Measurements from ENCODE around the gene CACNB2.

The CACNB2 gene

DNA sequence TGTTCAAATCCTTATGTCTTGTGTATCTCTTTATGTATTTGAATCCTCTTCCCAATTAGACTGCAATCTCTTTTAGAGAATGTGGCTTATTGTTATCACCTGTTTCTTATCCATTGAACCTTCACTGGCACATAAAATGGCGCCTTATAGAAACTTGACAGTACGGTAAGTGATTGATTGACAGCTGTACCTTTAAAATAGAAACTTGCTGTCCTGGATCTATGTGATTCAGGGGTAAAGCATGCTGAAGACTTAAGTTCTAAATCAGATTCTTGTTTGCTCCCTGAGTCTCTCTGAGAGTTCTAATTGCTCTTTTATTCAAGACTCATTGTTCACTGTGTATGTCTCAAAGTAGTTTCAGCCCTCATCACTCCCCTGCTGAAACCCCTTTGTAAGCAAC is 91.3 kb downstream of the CACNB2 start:
- Histone ChIP-seq H3K27me3 (ENCODE audit: control insufficient read depth, insufficient read depth, low read length) (no peaks in the 10 kb centered on the region), H3K9ac (ENCODE audit: low read depth, low read length) (no peak overlapping the region), H3K9me3 (ENCODE audit: control insufficient read depth, insufficient read depth, low read length) (no peaks in the 10 kb centered on the region), H3K27ac (ENCODE audit: low read depth, low read length) (no peak overlapping the region), H3K4me3 (ENCODE audit: low read depth, low read length) (no peak overlapping the region), H3K36me3 (ENCODE audit: control insufficient read depth, insufficient read depth, low read length) (no peaks in the 10 kb centered on the region), H3K4me1 (ENCODE audit: control insufficient read depth, insufficient read depth, low read length) (peaks cover 10% of the 10 kb centered on the region)

DNA sequence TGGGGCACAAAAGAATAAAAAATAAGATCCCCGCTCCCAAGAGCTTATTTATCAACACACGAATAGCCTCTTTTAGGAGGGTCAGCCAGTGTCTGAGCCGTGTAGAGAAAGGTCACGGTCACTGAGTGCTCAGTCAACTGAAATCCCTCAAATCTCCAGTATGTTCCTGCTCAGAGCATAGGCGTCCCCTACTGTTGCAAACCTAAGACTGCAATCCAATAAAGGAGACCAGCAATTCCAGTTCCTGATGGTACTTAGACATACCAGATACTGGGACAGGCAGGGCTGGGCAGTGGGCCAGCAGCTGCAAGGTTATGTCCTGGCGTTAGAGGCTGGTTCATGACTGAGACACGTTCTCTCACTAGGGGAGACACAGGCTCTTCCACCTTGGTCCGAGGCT is 93.6 kb downstream of the CACNB2 start:
- Histone ChIP-seq H3K27ac (ENCODE audit: low read depth, low read length) (peak overlapping the region; percentile 26), H3K4me3 (ENCODE audit: low read depth, low read length) (no peak overlapping the region), H3K9ac (ENCODE audit: low read depth, low read length) (no peak overlapping the region), H3K9me3 (ENCODE audit: control insufficient read depth, insufficient read depth, low read length) (no peaks in the 10 kb centered on the region), H3K4me1 (ENCODE audit: control insufficient read depth, insufficient read depth, low read length) (peaks cover 10% of the 10 kb centered on the region), H3K27me3 (ENCODE audit: control insufficient read depth, insufficient read depth, low read length) (no peaks in the 10 kb centered on the region), H3K36me3 (ENCODE audit: control insufficient read depth, insufficient read depth, low read length) (no peaks in the 10 kb centered on the region)

DNA sequence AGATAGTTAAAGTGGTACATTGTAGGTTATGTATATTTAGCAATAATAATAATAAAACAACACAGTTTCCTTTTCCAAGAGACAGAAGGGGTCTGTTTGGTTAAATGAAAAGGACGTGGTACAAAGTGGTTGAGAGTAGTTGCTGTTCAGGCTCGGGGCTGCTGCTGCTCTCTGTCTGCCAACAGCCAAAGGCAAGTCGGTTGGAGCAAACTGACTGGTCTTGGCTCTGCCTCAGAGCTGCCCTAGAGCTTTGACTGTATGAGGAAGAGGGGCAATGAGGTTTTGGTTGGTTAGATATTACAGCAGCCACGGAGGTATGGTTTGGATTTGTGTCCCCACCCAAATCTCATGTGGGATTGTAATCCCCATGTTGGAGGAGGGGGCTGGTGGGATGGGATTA is 95.3 kb downstream of the CACNB2 start:
- H3K27me3 ChIP-seq (ENCODE audit: control insufficient read depth, insufficient read depth, low read length): no peaks in the 10 kb centered on the region
- H3K9ac ChIP-seq (ENCODE audit: low read depth, low read length): no peak overlapping the region
- no peak overlapping the region for H3K27ac ChIP-seq (ENCODE audit: low read depth, low read length)
- no peaks in the 10 kb centered on the region for H3K36me3 ChIP-seq (ENCODE audit: control insufficient read depth, insufficient read depth, low read length)
- no peaks in the 10 kb centered on the region for H3K9me3 ChIP-seq (ENCODE audit: control insufficient read depth, insufficient read depth, low read length)
- peaks cover 10% of the 10 kb centered on the region for H3K4me1 ChIP-seq (ENCODE audit: control insufficient read depth, insufficient read depth, low read length)
- no peak overlapping the region for H3K4me3 ChIP-seq (ENCODE audit: low read depth, low read length)

DNA sequence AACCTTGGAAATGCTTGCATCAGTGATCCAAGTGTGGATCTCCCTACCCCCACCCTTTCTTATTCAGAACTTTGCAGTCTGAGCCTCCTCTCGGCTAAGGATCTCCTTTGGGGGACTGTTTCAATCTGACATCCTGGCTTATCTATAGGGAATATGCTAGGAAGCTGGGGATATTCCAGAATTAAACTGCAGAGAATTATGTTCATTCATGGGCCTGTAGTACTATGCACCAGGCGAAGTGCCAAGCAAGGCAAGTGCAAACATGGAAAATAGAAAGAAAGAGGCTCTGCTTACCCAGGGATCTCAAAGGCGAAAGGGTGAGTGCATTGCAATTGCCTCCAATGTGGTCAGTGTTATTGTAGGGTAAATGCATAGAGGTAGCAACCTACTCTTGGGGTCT is 96.5 kb downstream of the CACNB2 start:
- Histone ChIP-seq H3K9me3 (ENCODE audit: control insufficient read depth, insufficient read depth, low read length) (no peaks in the 10 kb centered on the region), H3K36me3 (ENCODE audit: control insufficient read depth, insufficient read depth, low read length) (no peaks in the 10 kb centered on the region), H3K4me3 (ENCODE audit: low read depth, low read length) (no peak overlapping the region), H3K27me3 (ENCODE audit: control insufficient read depth, insufficient read depth, low read length) (no peaks in the 10 kb centered on the region), H3K4me1 (ENCODE audit: control insufficient read depth, insufficient read depth, low read length) (peaks cover 10% of the 10 kb centered on the region), H3K9ac (ENCODE audit: low read depth, low read length) (no peak overlapping the region), H3K27ac (ENCODE audit: low read depth, low read length) (no peak overlapping the region)

DNA sequence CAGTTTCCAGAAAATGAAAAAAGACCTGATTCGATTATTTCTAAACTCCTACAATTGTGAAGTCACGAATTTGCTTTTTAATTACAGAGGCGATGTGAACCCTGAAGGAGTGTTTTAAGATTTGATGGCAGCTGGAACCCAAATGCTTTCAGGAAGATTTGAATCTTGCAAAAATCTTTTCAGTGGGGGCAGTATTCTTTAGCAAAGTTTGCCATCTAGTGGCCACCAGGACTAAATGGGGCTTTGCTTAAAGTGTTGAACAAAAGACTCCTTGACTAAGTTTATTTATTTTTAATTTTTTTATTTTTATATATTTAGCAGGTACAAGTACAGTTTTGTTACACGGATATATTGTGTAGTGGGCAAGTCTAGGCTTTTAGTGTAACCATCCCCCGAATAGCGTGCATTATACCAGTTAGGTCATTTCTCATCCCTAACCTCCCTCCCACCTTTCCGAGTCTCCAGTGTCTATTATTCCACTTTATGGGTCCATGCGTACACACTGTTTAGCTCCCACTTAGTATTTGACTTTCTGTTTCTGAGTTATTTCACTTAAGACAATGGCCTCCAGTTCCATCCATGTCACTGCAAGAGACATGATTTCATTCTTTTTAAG is 98.8 kb downstream of the CACNB2 start:
- H3K4me1 ChIP-seq (ENCODE audit: control insufficient read depth, insufficient read depth, low read length): peaks cover 5% of the 10 kb centered on the region
- no peak overlapping the region for H3K27ac ChIP-seq (ENCODE audit: low read depth, low read length)
- no peak overlapping the region for H3K4me3 ChIP-seq (ENCODE audit: low read depth, low read length)
- H3K9ac ChIP-seq (ENCODE audit: low read depth, low read length): no peak overlapping the region
- no peaks in the 10 kb centered on the region for H3K36me3 ChIP-seq (ENCODE audit: control insufficient read depth, insufficient read depth, low read length)
- H3K27me3 ChIP-seq (ENCODE audit: control insufficient read depth, insufficient read depth, low read length): no peaks in the 10 kb centered on the region
- 0 out of 2 replicates have a peak, but pooled peaks cover 2% of the 10 kb centered on the region for H3K9me3 ChIP-seq (ENCODE audit: control insufficient read depth, insufficient read depth, low read length)

DNA sequence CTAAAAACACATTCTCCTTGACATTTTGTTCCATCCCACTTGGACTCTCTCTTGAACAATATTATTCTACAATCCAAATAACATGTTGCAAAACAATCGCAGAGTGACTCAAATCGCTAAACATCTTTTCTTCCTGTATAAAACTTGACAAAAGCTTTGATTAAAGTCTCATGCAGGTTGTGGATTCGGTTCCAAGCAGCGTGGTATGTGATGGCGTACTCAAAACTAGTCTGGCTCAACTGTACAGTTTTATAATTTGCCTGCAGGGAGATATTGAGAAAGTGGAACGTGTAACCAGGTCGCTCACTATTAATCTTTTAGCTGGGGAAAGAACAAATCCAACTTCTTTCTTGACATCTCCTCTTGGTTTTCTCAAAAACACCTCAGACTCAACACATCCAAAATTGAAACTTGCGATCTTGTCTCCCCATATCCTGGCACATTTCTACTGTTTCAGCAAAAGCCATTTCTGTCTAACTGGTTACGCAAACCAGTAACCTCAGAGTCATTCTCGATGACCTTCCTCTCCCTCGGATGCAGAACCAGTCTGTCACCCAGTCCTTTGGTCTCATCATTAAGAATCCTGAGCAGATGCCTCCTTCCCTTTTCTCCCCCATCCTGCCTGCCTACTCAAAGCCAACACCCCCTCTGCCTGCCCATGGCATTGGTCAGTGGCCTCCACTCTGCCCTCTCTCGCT is 100.1 kb downstream of the CACNB2 start:
- H3K4me3 ChIP-seq (ENCODE audit: low read depth, low read length): no peak overlapping the region
- no peaks in the 10 kb centered on the region; the same call in 1 of the 2 replicates for H3K4me1 ChIP-seq (ENCODE audit: control insufficient read depth, insufficient read depth, low read length)
- no peak overlapping the region for H3K27ac ChIP-seq (ENCODE audit: low read depth, low read length)
- no peaks in the 10 kb centered on the region for H3K36me3 ChIP-seq (ENCODE audit: control insufficient read depth, insufficient read depth, low read length)
- no peaks in the 10 kb centered on the region for H3K27me3 ChIP-seq (ENCODE audit: control insufficient read depth, insufficient read depth, low read length)
- 0 out of 2 replicates have a peak, but pooled peaks cover 2% of the 10 kb centered on the region for H3K9me3 ChIP-seq (ENCODE audit: control insufficient read depth, insufficient read depth, low read length)
- H3K9ac ChIP-seq (ENCODE audit: low read depth, low read length): no peak overlapping the region

DNA sequence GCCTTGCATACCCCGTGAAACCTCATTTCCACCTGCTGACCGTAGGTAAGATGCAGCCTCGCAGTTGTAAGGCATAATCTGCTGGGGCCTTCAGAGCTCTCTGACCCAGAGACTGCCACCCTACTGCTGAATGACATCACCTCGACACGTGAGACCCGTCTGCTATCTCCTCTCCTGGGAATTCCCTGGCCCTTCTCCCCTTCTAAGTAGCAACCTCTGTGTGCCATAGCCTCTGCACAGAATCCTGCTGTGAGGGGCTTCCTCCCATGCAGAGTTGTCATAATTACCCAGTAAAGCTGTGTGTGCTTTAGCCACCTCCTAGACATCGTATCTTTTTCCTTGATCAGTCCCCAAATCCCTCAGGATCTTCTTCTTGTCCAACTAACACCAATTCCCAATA is 106.7 kb downstream of the CACNB2 start:
- H3K36me3 ChIP-seq (ENCODE audit: control insufficient read depth, insufficient read depth, low read length): no peaks in the 10 kb centered on the region
- no peak overlapping the region for H3K4me3 ChIP-seq (ENCODE audit: low read depth, low read length)
- H3K27ac ChIP-seq (ENCODE audit: low read depth, low read length): no peak overlapping the region
- H3K4me1 ChIP-seq (ENCODE audit: control insufficient read depth, insufficient read depth, low read length): no peaks in the 10 kb centered on the region
- 0 out of 2 replicates have a peak, but pooled peaks cover 2% of the 10 kb centered on the region for H3K9me3 ChIP-seq (ENCODE audit: control insufficient read depth, insufficient read depth, low read length)
- no peak overlapping the region for H3K9ac ChIP-seq (ENCODE audit: low read depth, low read length)
- H3K27me3 ChIP-seq (ENCODE audit: control insufficient read depth, insufficient read depth, low read length): no peaks in the 10 kb centered on the region

DNA sequence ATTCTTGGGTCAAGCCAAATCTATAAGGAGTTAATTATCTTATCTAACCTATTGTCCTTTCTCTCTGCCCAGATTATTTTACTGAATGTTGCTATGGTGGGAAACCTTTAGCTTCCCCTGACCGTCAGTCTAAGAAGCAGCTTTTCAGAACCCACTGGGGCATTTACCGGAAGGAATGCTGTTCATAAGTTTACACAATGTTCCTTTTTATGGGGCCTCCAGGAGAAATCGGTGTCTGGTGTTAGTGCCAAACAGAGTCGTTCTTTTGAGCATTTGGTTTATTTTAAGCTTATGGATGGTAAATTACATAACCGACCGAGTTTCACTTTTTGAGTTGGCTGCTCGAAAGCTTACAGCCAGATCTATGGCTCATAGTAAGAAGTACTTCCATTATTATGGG is 111.9 kb downstream of the CACNB2 start:
- no peaks in the 10 kb centered on the region for H3K9me3 ChIP-seq (ENCODE audit: control insufficient read depth, insufficient read depth, low read length)
- no peak overlapping the region for H3K4me3 ChIP-seq (ENCODE audit: low read depth, low read length)
- no peaks in the 10 kb centered on the region for H3K36me3 ChIP-seq (ENCODE audit: control insufficient read depth, insufficient read depth, low read length)
- no peaks in the 10 kb centered on the region for H3K27me3 ChIP-seq (ENCODE audit: control insufficient read depth, insufficient read depth, low read length)
- no peaks in the 10 kb centered on the region for H3K4me1 ChIP-seq (ENCODE audit: control insufficient read depth, insufficient read depth, low read length)
- H3K27ac ChIP-seq (ENCODE audit: low read depth, low read length): no peak overlapping the region
- H3K9ac ChIP-seq (ENCODE audit: low read depth, low read length): no peak overlapping the region

- H3K4me3 ChIP-seq (ENCODE audit: low read depth, low read length): no peak overlapping the region
Measured at GRCh38 chr10:18254086-18254485, 113.9 kb downstream of the CACNB2 start.

GRCh38 chr10:18254692-18255091 is 114.5 kb downstream of the CACNB2 start:
- Histone ChIP-seq H3K27ac (ENCODE audit: low read depth, low read length) (no peak overlapping the region), H3K4me1 (ENCODE audit: control insufficient read depth, insufficient read depth, low read length) (no peaks in the 10 kb centered on the region), H3K4me3 (ENCODE audit: low read depth, low read length) (no peak overlapping the region), H3K36me3 (ENCODE audit: control insufficient read depth, insufficient read depth, low read length) (no peaks in the 10 kb centered on the region), H3K9me3 (ENCODE audit: control insufficient read depth, insufficient read depth, low read length) (no peaks in the 10 kb centered on the region), H3K9ac (ENCODE audit: low read depth, low read length) (no peak overlapping the region), H3K27me3 (ENCODE audit: control insufficient read depth, insufficient read depth, low read length) (no peaks in the 10 kb centered on the region)

More at GRCh38 chr10:18254086-18254485, 113.9 kb downstream of the CACNB2 start:
- Histone ChIP-seq H3K27ac (ENCODE audit: low read depth, low read length) (no peak overlapping the region), H3K9me3 (ENCODE audit: control insufficient read depth, insufficient read depth, low read length) (no peaks in the 10 kb centered on the region), H3K4me1 (ENCODE audit: control insufficient read depth, insufficient read depth, low read length) (no peaks in the 10 kb centered on the region), H3K27me3 (ENCODE audit: control insufficient read depth, insufficient read depth, low read length) (no peaks in the 10 kb centered on the region), H3K36me3 (ENCODE audit: control insufficient read depth, insufficient read depth, low read length) (no peaks in the 10 kb centered on the region), H3K9ac (ENCODE audit: low read depth, low read length) (no peak overlapping the region)

DNA sequence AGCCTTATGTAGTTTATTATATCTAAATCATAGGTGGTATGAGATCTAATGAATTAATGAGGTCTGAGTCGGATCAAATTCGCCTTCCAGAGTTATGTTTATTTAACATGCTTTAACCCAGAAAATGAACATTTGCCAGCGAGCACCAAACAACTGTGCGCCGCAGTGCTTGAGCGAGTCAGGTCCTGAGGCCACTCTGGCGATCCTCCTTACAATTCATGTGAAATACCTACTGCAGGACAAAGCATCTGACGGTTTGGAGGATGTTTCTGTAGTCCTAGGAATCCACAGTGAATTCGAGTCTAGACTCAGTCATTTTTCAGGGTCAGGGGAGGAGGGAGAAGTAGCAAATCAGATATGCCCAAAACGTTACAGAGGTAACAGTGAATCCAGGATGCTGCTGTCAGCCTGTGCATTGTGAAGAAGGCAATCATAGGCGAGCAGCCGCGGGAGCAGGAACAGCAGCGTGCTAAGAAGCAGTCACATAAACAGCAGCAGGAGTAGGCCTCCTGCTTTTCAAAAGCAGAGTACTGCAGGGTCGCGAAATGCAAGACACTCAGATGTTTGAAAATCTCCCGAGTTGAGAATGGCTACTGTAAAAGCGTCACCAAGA is 120.2 kb downstream of the CACNB2 start:
- Histone ChIP-seq H3K9ac (ENCODE audit: low read depth, low read length) (no peak overlapping the region), H3K9me3 (ENCODE audit: control insufficient read depth, insufficient read depth, low read length) (no peaks in the 10 kb centered on the region), H3K4me3 (ENCODE audit: low read depth, low read length) (no peak overlapping the region), H3K36me3 (ENCODE audit: control insufficient read depth, insufficient read depth, low read length) (no peaks in the 10 kb centered on the region), H3K27ac (ENCODE audit: low read depth, low read length) (no peak overlapping the region), H3K4me1 (ENCODE audit: control insufficient read depth, insufficient read depth, low read length) (peaks cover 18% of the 10 kb centered on the region), H3K27me3 (ENCODE audit: control insufficient read depth, insufficient read depth, low read length) (no peaks in the 10 kb centered on the region)
